Tibial nerve (tissue), 4 donors: ENCODE results near the gene AANAT.

ENCODE experiments used
- EP300 ChIP-seq, 2 donors: sonication (generic); formaldehyde crosslinking; IDR thresholded peaks; one replicate each; pipeline ENCODE4 v1.6.1; 2017; ENCODE audit warnings: antibody characterized with exemption in 2 of 2, mild to moderate bottlenecking in 1 of 2
- POLR2A ChIP-seq, 2 donors: fragments of 450-650 bp; IDR thresholded peaks; one replicate each; pipeline ENCODE4 v1.6.1; 2017; ENCODE audit warnings: antibody characterized with exemption in 2 of 2, mild to moderate bottlenecking in 2 of 2, moderate library complexity in 2 of 2
- TF ChIP-seq, protein P1 (sequence below), 5 experiments: fragments of 200-600 bp in 3 of 5; fragments of 450-650 bp in 2 of 5; sonication (generic) in 3 of 5; IDR thresholded peaks; one replicate each; pipeline ENCODE4 v1.5.1; 2016 to 2019; ENCODE audit warnings: antibody characterized with exemption in 5 of 5, mild to moderate bottlenecking in 3 of 5, moderate library complexity in 2 of 5

GRCh38 chr17:76476736-76477135, 9.3 kb downstream of the AANAT start:
- TF ChIP-seq, protein P1, sequence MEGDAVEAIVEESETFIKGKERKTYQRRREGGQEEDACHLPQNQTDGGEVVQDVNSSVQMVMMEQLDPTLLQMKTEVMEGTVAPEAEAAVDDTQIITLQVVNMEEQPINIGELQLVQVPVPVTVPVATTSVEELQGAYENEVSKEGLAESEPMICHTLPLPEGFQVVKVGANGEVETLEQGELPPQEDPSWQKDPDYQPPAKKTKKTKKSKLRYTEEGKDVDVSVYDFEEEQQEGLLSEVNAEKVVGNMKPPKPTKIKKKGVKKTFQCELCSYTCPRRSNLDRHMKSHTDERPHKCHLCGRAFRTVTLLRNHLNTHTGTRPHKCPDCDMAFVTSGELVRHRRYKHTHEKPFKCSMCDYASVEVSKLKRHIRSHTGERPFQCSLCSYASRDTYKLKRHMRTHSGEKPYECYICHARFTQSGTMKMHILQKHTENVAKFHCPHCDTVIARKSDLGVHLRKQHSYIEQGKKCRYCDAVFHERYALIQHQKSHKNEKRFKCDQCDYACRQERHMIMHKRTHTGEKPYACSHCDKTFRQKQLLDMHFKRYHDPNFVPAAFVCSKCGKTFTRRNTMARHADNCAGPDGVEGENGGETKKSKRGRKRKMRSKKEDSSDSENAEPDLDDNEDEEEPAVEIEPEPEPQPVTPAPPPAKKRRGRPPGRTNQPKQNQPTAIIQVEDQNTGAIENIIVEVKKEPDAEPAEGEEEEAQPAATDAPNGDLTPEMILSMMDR (IDR thresholded peaks at IDR 0.05), result no peak
- TF ChIP-seq POLR2A (IDR thresholded peaks at IDR 0.05) (no peak), EP300 (IDR thresholded peaks at IDR 0.05) (no peak)
